GM23338 (cell line): ENCODE results near the gene RUFY1. TPM values are rescaled to one million over a fixed set of nuclear protein-coding genes. Genes with fewer than 3 reads are reported as not detected.
"Not testable (repeated sequence)": the region's sequence is repeated elsewhere in the genome, so short reads cannot be mapped to it uniquely, and the experiment has no call there.

Source experiments
- ATAC-seq: fragments of 200-7000 bp; cut with Tn5 transposase; 3 replicates; pipeline ENCODE4 v1.9.1; 2020
- DNase-seq: peaks from one replicate; pipeline ENCODE4 v3.0.0-alpha.2; 2015; ENCODE audit warnings: low spot score
- H2AFZ ChIP-seq: fragments of 200-600 bp; sonication (generic); 2 replicates; pipeline ENCODE4 v1.8.0; 2016; ENCODE audit warnings: antibody characterized with exemption, mild to moderate bottlenecking, moderate library complexity
- H3F3A ChIP-seq: fragments of 200-600 bp; sonication (generic); replicated peaks from 2 replicates; pipeline ENCODE4 v1.8.0; 2017; ENCODE audit warnings: antibody characterized with exemption, mixed run types, low read depth
- H3K27ac ChIP-seq: fragments of 200-600 bp; sonication (generic); 2 replicates; pipeline ENCODE4 v1.6.1; 2016; ENCODE audit warnings: low read depth
- H3K27me3 ChIP-seq: fragments of 200-600 bp; sonication (generic); 2 replicates; pipeline ENCODE4 v1.8.0; 2016; ENCODE audit warnings: mild to moderate bottlenecking, mixed run types, moderate library complexity; ENCODE audit not compliant: insufficient read depth
- H3K36me3 ChIP-seq: fragments of 200-600 bp; sonication (generic); 2 replicates; pipeline ENCODE4 v1.8.0; 2016; ENCODE audit warnings: mild to moderate bottlenecking; ENCODE audit not compliant: insufficient read depth
- H3K4me1 ChIP-seq: fragments of 200-600 bp; sonication (generic); 2 replicates; pipeline ENCODE4 v1.8.0; 2016; ENCODE audit warnings: mild to moderate bottlenecking, moderate library complexity; ENCODE audit not compliant: insufficient read depth
- H3K4me2 ChIP-seq: fragments of 200-600 bp; sonication (generic); 2 replicates; pipeline ENCODE4 v1.7.1; 2017; ENCODE audit warnings: mixed run types
- H3K4me3 ChIP-seq: fragments of 200-600 bp; sonication (generic); 2 replicates; pipeline ENCODE4 v1.6.1; 2016; ENCODE audit warnings: mixed run types
- H3K79me2 ChIP-seq: fragments of 200-600 bp; sonication (generic); replicated peaks from 2 replicates; pipeline ENCODE4 v1.8.0; 2017; ENCODE audit warnings: mild to moderate bottlenecking; ENCODE audit not compliant: insufficient read depth
- H3K9me2 ChIP-seq: fragments of 200-600 bp; sonication (generic); 2 replicates; pipeline ENCODE4 v1.8.0; 2017; ENCODE audit not compliant: insufficient read depth
- H4K20me1 ChIP-seq: fragments of 200-600 bp; sonication (generic); replicated peaks from 2 replicates; pipeline ENCODE4 v1.8.0; 2017; ENCODE audit warnings: mild to moderate bottlenecking; ENCODE audit not compliant: insufficient read depth
- H3K27ac Mint-ChIP-seq: 2 replicates; pipeline ENCODE4 v1.8.0; 2020; ENCODE audit warnings: inconsistent platforms, mild to moderate bottlenecking, moderate library complexity, mixed read lengths
- H3K27me3 Mint-ChIP-seq: 3 replicates; pipeline ENCODE4 v1.8.0; 2022; ENCODE audit warnings: low read depth, mild to moderate bottlenecking, moderate library complexity, mixed read lengths, inconsistent platforms; ENCODE audit not compliant: insufficient read depth, poor library complexity
- H3K36me3 Mint-ChIP-seq: 3 replicates; pipeline ENCODE4 v1.8.0; 2021; ENCODE audit warnings: low read depth, mild to moderate bottlenecking, inconsistent platforms, moderate library complexity, mixed read lengths
- H3K4me1 Mint-ChIP-seq: 3 replicates; pipeline ENCODE4 v1.8.0; 2020; ENCODE audit warnings: mild to moderate bottlenecking, inconsistent platforms, mixed read lengths
- H3K4me3 Mint-ChIP-seq: 3 replicates; pipeline ENCODE4 v1.8.0; 2021; ENCODE audit warnings: moderate library complexity, mild to moderate bottlenecking, inconsistent platforms, mixed read lengths
- H3K9me3 Mint-ChIP-seq: 3 replicates; pipeline ENCODE4 v1.8.0; 2020; ENCODE audit warnings: moderate library complexity, mild to moderate bottlenecking, inconsistent platforms, mixed read lengths
- ETS1 ChIP-seq: IDR thresholded peaks from 2 replicates; pipeline ENCODE4 v1.6.1; 2016; ENCODE audit warnings: antibody characterized with exemption
- EZH2 ChIP-seq: fragments of 200-600 bp; sonication (generic); IDR thresholded peaks from one replicate; pipeline ENCODE4 v1.8.0; 2017; ENCODE audit warnings: antibody characterized with exemption, mild to moderate bottlenecking, low read depth; ENCODE audit not compliant: unreplicated experiment
- NANOG ChIP-seq: IDR thresholded peaks from 2 replicates; pipeline ENCODE4 v1.6.1; 2016; ENCODE audit warnings: antibody characterized with exemption, borderline replicate concordance
- STAT1 ChIP-seq: IDR thresholded peaks from one replicate; pipeline ENCODE4 v1.6.1; 2016; ENCODE audit warnings: antibody characterized with exemption; ENCODE audit not compliant: unreplicated experiment
- ZNF462 ChIP-seq: fragments of 250-450 bp; sonication (Bioruptor Pico); IDR thresholded peaks from 2 replicates; pipeline ENCODE4 v1.5.0; 2020; ENCODE audit warnings: mild to moderate bottlenecking, moderate library complexity
- polyA plus RNA-seq: library from polyadenylated mRNA; unstranded; fragments of >200 nt; fragmentation: Nextera tagmentation; extraction: Ambion mirVana; gene quantifications from 2 replicates; pipeline ENCODE4 v1.2.1, GENCODE V29; 2016
- total RNA-seq: library from RNA; depleted of rRNA; stranded (reverse); fragments of >200 nt; shearing (Covaris generic); gene quantifications from 2 replicates; pipeline ENCODE4 v1.2.3, GENCODE V29; 2014

RUFY1 gene
- total and polyA plus RNA-seq, 2 experiments from 2014 or later = 25.3 to 31.6 TPM

- TF ChIP-seq ETS1 (no peak), EZH2 (no peak), ZNF462 (no peak), STAT1 (no peak), NANOG (no peak)
Measured at GRCh38 chr5:179512452-179513000, 37.8 kb upstream of the RUFY1 start (continued).

GRCh38 chr5:179515501-179515900, 34.9 kb upstream of the RUFY1 start:
- H3K36me3 Mint-ChIP-seq, H3F3A ChIP-seq, H4K20me1 ChIP-seq, H3K27me3 Mint-ChIP-seq, H3K4me3 ChIP-seq, H3K9me2 ChIP-seq, H3K9me3 Mint-ChIP-seq, H3K4me3 Mint-ChIP-seq, H3K4me1 ChIP-seq, H3K27me3 ChIP-seq, H3K36me3 ChIP-seq, H3K27ac ChIP-seq, H2AFZ ChIP-seq, H3K79me2 ChIP-seq, DNase-seq, H3K4me1 Mint-ChIP-seq, ATAC-seq, H3K27ac Mint-ChIP-seq, H3K4me2 ChIP-seq: not testable (repeated sequence)
